Ovary (tissue), 9 donors: ENCODE data around the gene PCBP3. TPM values are rescaled to one million over a fixed set of nuclear protein-coding genes. Genes with fewer than 3 reads are reported as not detected.

Experiments used
- DNase-seq, 5 donors: peaks; one replicate each; pipeline ENCODE4 v3.0.0-alpha.2; 2019 to 2020
- H3K27ac ChIP-seq, 2 donors: fragments of 200-600 bp; one replicate each; pipeline versions ENCODE4 v1.5.1 to v1.8.0; 2019 to 2022
- H3K27me3 ChIP-seq: fragments of 200-600 bp; one replicate; pipeline ENCODE4 v1.8.0; 2022
- H3K36me3 ChIP-seq: fragments of 200-600 bp; sonication (generic); one replicate; pipeline ENCODE4 v1.5.1; 2019
- H3K4me1 ChIP-seq: one replicate; pipeline ENCODE4 v1.8.1; 2013; ENCODE audit warnings: mild to moderate bottlenecking, moderate library complexity; ENCODE audit not compliant: insufficient read depth
- H3K4me3 ChIP-seq: fragments of 200-600 bp; sonication (generic); one replicate; pipeline ENCODE4 v1.5.1; 2017
- H3K9me3 ChIP-seq, 2 donors: fragments of 200-600 bp in 1 of 2; sonication (generic) in 1 of 2; one replicate each; pipeline versions ENCODE4 v1.5.1 to v1.8.1; 2013 to 2019; ENCODE audit warnings: mild to moderate bottlenecking in 1 of 2, moderate library complexity in 1 of 2
- CTCF ChIP-seq, 3 donors: fragments of 450-650 bp in 2 of 3; fragments of 200-600 bp in 1 of 3; IDR thresholded peaks; one replicate each; pipeline versions ENCODE4 v1.5.1 to v1.8.0; 2016 to 2022; ENCODE audit warnings: antibody characterized with exemption in 3 of 3, mild to moderate bottlenecking in 1 of 3
- EP300 ChIP-seq: sonication (generic); formaldehyde crosslinking; IDR thresholded peaks from one replicate; pipeline ENCODE4 v1.6.1; 2017; ENCODE audit warnings: antibody characterized with exemption
- POLR2A ChIP-seq: fragments of 450-650 bp; IDR thresholded peaks from one replicate; pipeline ENCODE4 v1.6.1; 2017; ENCODE audit warnings: antibody characterized with exemption, mild to moderate bottlenecking, moderate library complexity
- whole genome bisulfite sequencing, 3 donors: extraction: QIAGEN DNeasy Blood & Tissue Kit in 1 of 3; methylation state at CpG; one replicate each; pipeline versions ENCODE4 v1.1.5 to v1.1.7; 2013 to 2017; 5-methylcytosine and 5-hydroxymethylcytosine counted together
- intact Hi-C, 4 donors: fragments of 100-400 bp; cut with DNase I; formaldehyde crosslinking; loops; one replicate each; pipeline versions ENCODE4 v1.11.0 to v1.15.1; 2022 to 2023
- polyA plus RNA-seq, 2 donors: library from polyadenylated mRNA; stranded (reverse); fragments of 200-250 nt in 1 of 2; fragments of 350-450 nt in 1 of 2; fragmentation: Illumina TruSeq in 1 of 2; extraction: RNeasy Lipid Tissue Mini Kit (QIAGEN cat#74804) in 1 of 2; gene quantifications; one replicate each; pipeline ENCODE4 v1.2.3, GENCODE V29; 2013 to 2014
- total RNA-seq, 7 donors: library from RNA; depleted of rRNA in 2 of 7; stranded (reverse); fragments of >200 nt in 2 of 7; fragmentation: NEBNext Ultra II Directional in 3 of 7; extraction: Animal tissue kit (Norgen Biotek cat#: 25700) in 3 of 7; gene quantifications; one replicate each; pipeline versions ENCODE4 v1.1.0 to v1.2.4, GENCODE V29; 2016 to 2023
- donor health status: DM: no; HTN: no; CAD: no; lungs with moderate emphysema.
- donor health status: DM: no; HTN: no; CAD: no.
- donor health status: Bipolar disorder and iron deficiency.
- donor health status: DM: yes; HTN: yes; CAD: no.
- donor health status: DM: no; HTN: no; CAD: no.
- donor health status: DM: yes; HTN: yes; CAD: no.

The PCBP3 gene
- total and polyA plus RNA-seq, 9 donors: 2.4 to 10.1 (median 5.4) TPM

- Histone ChIP-seq H3K27ac (no peak overlapping the region), H3K4me3 (no peak overlapping the region), H3K27me3 (no peaks in the 10 kb centered on the region), H3K9me3 (no peaks in the 10 kb centered on the region), H3K4me1 (no peaks in the 10 kb centered on the region), H3K36me3 (no peaks in the 10 kb centered on the region)
- WGBS, 3 donors: 69 to 79% (median 73%) methylated on average over 7 of the region's 7 CpGs
- intact Hi-C loops: no loop called here
- TF ChIP-seq EP300 (no peak), CTCF (IDR thresholded peaks at IDR 0.05) (no peak), POLR2A (no peak)
- DNase-seq: peak in 1 of 5 donors; percentile 25
Measured at GRCh38 chr21:45598109-45598508, 45.4 kb upstream of the PCBP3 start.

- intact Hi-C loops: no loop called here
Measured at GRCh38 chr21:45598666-45599065, 44.9 kb upstream of the PCBP3 start.

GRCh38 chr21:45599146-45599581 is 44.4 kb upstream of the PCBP3 start:
- WGBS, 3 donors: 83 to 94% (median 89%) methylated on average over 14 of the region's 14 CpGs
- no peak overlapping the region for H3K4me3 ChIP-seq
- H3K27me3 ChIP-seq: no peaks in the 10 kb centered on the region

More at GRCh38 chr21:45598666-45599065, 44.9 kb upstream of the PCBP3 start:
- WGBS, 3 donors: 69 to 82% (median 78%) methylated on average over 10 of the region's 10 CpGs
- Histone ChIP-seq H3K9me3 (no peaks in the 10 kb centered on the region), H3K4me1 (no peaks in the 10 kb centered on the region), H3K27ac (no peak overlapping the region), H3K27me3 (no peaks in the 10 kb centered on the region), H3K36me3 (no peaks in the 10 kb centered on the region), H3K4me3 (no peak overlapping the region)
- TF ChIP-seq CTCF (IDR thresholded peaks at IDR 0.05) (no peak), POLR2A (no peak), EP300 (no peak)
- peak in 1 of 5 donors; percentile 20 for DNase-seq

GRCh38 chr21:45600248-45600647 is 43.3 kb upstream of the PCBP3 start:
- Histone ChIP-seq H3K27ac (no peak overlapping the region), H3K4me1 (no peaks in the 10 kb centered on the region), H3K4me3 (no peak overlapping the region), H3K9me3 (no peaks in the 10 kb centered on the region), H3K36me3 (no peaks in the 10 kb centered on the region), H3K27me3 (no peaks in the 10 kb centered on the region)
- WGBS, 3 donors: 65 to 83% (median 82%) methylated on average over 6 of the region's 6 CpGs
- no peak for DNase-seq
- TF ChIP-seq CTCF (IDR thresholded peaks at IDR 0.05) (no peak), POLR2A (no peak), EP300 (no peak)
- intact Hi-C loops: no loop called here

More at GRCh38 chr21:45599146-45599581, 44.4 kb upstream of the PCBP3 start:
- no peaks in the 10 kb centered on the region for H3K4me1 ChIP-seq
- H3K27ac ChIP-seq: no peak overlapping the region
- peak in 1 of 5 donors; percentile 21 for DNase-seq
- TF ChIP-seq EP300 (no peak), CTCF (IDR thresholded peaks at IDR 0.05) (no peak), POLR2A (no peak)
- intact Hi-C loops: no loop called here
- no peaks in the 10 kb centered on the region for H3K36me3 ChIP-seq
- H3K9me3 ChIP-seq: no peaks in the 10 kb centered on the region
